GM12878 (cell line): ENCODE data around the gene PDE10A. TPM values are rescaled to one million over a fixed set of nuclear protein-coding genes. Genes with fewer than 3 reads are reported as not detected.

ENCODE experiments used
- ATAC-seq: fragments of 200-7000 bp; cut with Tn5 transposase; 3 replicates; pipeline ENCODE4 v1.9.1; 2020; ENCODE audit warnings: mild to moderate bottlenecking, moderate library complexity
- BruUV-seq: library from RNA; stranded (reverse); fragments of 400-500 nt; replicated peaks from 2 replicates; lab custom pipeline; 2021; lab: Mats Ljungman, UMichigan
- CTCF ChIA-PET: fragments of 300-600 bp; sonication (Branson Sonifier 250); formaldehyde crosslinking; extraction: SDS; loops from one replicate; lab custom pipeline; 2021; ENCODE audit warnings: inconsistent platforms; lab: Yijun Ruan, JAX
- POLR2A ChIA-PET: fragments of 350-600 bp; formaldehyde crosslinking; extraction: SDS; loops from one replicate; lab custom pipeline; 2021; ENCODE audit warnings: inconsistent platforms; lab: Charles Lee
- RAD21 ChIA-PET: fragments of 300-600 bp; sonication (Branson Sonifier 250); formaldehyde crosslinking; loops from one replicate; lab custom pipeline; 2023; ENCODE audit warnings: antibody characterized with exemption; ENCODE audit not compliant: unreplicated experiment; lab: Charles Lee
- SMC1A ChIA-PET: fragments of 300-600 bp; sonication (Branson Sonifier 250); formaldehyde crosslinking; loops from one replicate; lab custom pipeline; 2023; ENCODE audit not compliant: unreplicated experiment, uncharacterized antibody; lab: Charles Lee
- DNase-seq: peaks from one replicate; pipeline ENCODE4 v3.0.0-alpha.2; 2011; ENCODE audit warnings: low read depth, low spot score
- FAIRE-seq: peaks from 3 replicates; lab custom pipeline; 2011; peaks lifted over from hg19 to GRCh38; lab: Jason Lieb, UNC
- H2AFZ ChIP-seq: 2 replicates; pipeline ENCODE4 v1.6.0; 2011; ENCODE audit warnings: low read depth, low read length, control low read depth; ENCODE audit not compliant: control insufficient read depth
- H3K27ac ChIP-seq: 2 replicates; pipeline ENCODE4 v1.5.1; 2011; ENCODE audit warnings: control low read depth; ENCODE audit not compliant: control insufficient read depth, insufficient read depth
- H3K27me3 ChIP-seq, 2 experiments: replicated peaks in 1 of 2; 2 replicates each; pipeline versions ENCODE4 v1.6.0 to v1.6.1; 2011; ENCODE audit warnings: low read length in 1 of 2; ENCODE audit not compliant: control insufficient read depth in 2 of 2, insufficient read depth in 2 of 2
- H3K36me3 ChIP-seq, 2 experiments: 2 replicates each; pipeline ENCODE4 v1.5.1; 2011; ENCODE audit warnings: low read length in 1 of 2; ENCODE audit not compliant: control insufficient read depth in 2 of 2, insufficient read depth in 2 of 2
- H3K4me1 ChIP-seq: 2 replicates; pipeline ENCODE4 v1.6.1; 2011; ENCODE audit warnings: mild to moderate bottlenecking, low read length, moderate library complexity, mixed read lengths; ENCODE audit not compliant: control insufficient read depth, insufficient read depth
- H3K4me2 ChIP-seq: 2 replicates; pipeline ENCODE4 v1.6.0; 2011; ENCODE audit warnings: control low read depth; ENCODE audit not compliant: control insufficient read depth, insufficient read depth
- H3K4me3 ChIP-seq: fragments of 200-600 bp; sonication (generic); 2 replicates; pipeline ENCODE4 v1.5.1; 2016
- H3K79me2 ChIP-seq: 2 replicates; pipeline ENCODE4 v1.6.0; 2011; ENCODE audit warnings: low read length; ENCODE audit not compliant: control insufficient read depth, insufficient read depth
- H3K9ac ChIP-seq: 2 replicates; pipeline ENCODE4 v1.8.0; 2011; ENCODE audit warnings: low read length, control low read depth, mixed read lengths; ENCODE audit not compliant: control insufficient read depth, insufficient read depth
- H3K9me3 ChIP-seq: replicated peaks from 3 replicates; pipeline ENCODE4 v1.5.1; 2011; ENCODE audit warnings: mild to moderate bottlenecking, low read length; ENCODE audit not compliant: control insufficient read depth, insufficient read depth
- H4K20me1 ChIP-seq: 2 replicates; pipeline ENCODE4 v1.6.0; 2011; ENCODE audit not compliant: control insufficient read depth, insufficient read depth
- MEF2A ChIP-seq: IDR thresholded peaks from 2 replicates; pipeline ENCODE4 v1.6.1; 2011; ENCODE audit warnings: low read depth, mild to moderate bottlenecking, low read length, moderate library complexity; ENCODE audit not compliant: insufficient read depth
- MTA2 ChIP-seq: fragments of 450-650 bp; IDR thresholded peaks from 2 replicates; pipeline ENCODE4 v1.6.1; 2016; ENCODE audit warnings: low read depth, mild to moderate bottlenecking, moderate library complexity
- NFXL1 ChIP-seq: fragments of 450-650 bp; IDR thresholded peaks from 2 replicates; pipeline ENCODE4 v1.6.1; 2017; ENCODE audit warnings: antibody characterized with exemption, mild to moderate bottlenecking, borderline replicate concordance
- NR2C2 ChIP-seq: IDR thresholded peaks from 2 replicates; pipeline ENCODE4 v1.6.1; 2011; ENCODE audit warnings: borderline replicate concordance, low read depth; ENCODE audit not compliant: control insufficient read depth, insufficient read length
- SIN3A ChIP-seq: IDR thresholded peaks from 2 replicates; pipeline ENCODE4 v1.6.1; 2012; ENCODE audit warnings: low read depth, low read length, improper control_type of control experiment
- TCF3 ChIP-seq: IDR thresholded peaks from 2 replicates; pipeline ENCODE4 v1.6.1; 2012; ENCODE audit warnings: low read depth, mild to moderate bottlenecking, low read length, borderline replicate concordance; ENCODE audit not compliant: insufficient read depth
- ZBED1 ChIP-seq: IDR thresholded peaks from 2 replicates; pipeline ENCODE4 v1.6.1; 2016; ENCODE audit warnings: borderline replicate concordance
- WGBS: methylation state at CpG from one replicate; pipeline ENCODE4 v1.1.6; 2016; ENCODE audit warnings: low lambda C conversion rate; ENCODE audit not compliant: insufficient replicate concordance, insufficient coverage; ENCODE audit errors: missing lambda C conversion rate; 5-methylcytosine and 5-hydroxymethylcytosine counted together
- in situ Hi-C: fragments of 300-500 bp; cut with MboI; formaldehyde crosslinking; loops from 9 replicates; pipeline ENCODE4 v1.14.3; 2018; ENCODE audit warnings: mixed read lengths
- intact Hi-C: fragments of 100-400 bp; cut with micrococcal nuclease; formaldehyde crosslinking; loops from one replicate; pipeline ENCODE4 v1.14.2; 2022; ENCODE audit not compliant: unreplicated experiment
- polyA plus RNA-seq, 11 experiments: library from polyadenylated mRNA; depleted of rRNA in 4 of 11; unstranded in 6 of 11; stranded (reverse) in 5 of 11; fragments of >200 nt; fragmentation: Nextera tagmentation in 4 of 11; fragmentation: Illumina TruSeq in 1 of 11; extraction: Ambion mirVana in 4 of 11; extraction: Trizol in 1 of 11; gene quantifications; 1 replicate in 1 of 11; 2 replicates in 10 of 11; pipeline versions ENCODE4 v1.2.1 to v1.2.3, GENCODE V29; 2011 to 2016; ENCODE audit warnings: inconsistent platforms in 2 of 11, missing spikeins in 2 of 11, low read depth in 1 of 11
- total RNA-seq, 4 experiments: library from RNA; depleted of rRNA in 3 of 4; stranded (reverse); fragments of >200 nt in 3 of 4; fragmentation: Illumina TruSeq in 1 of 4; extraction: Trizol in 1 of 4; gene quantifications; 2 replicates each; pipeline versions ENCODE4 v1.2.1 to v1.2.3, GENCODE V29; 2013 to 2021
- TF ChIP-seq, protein P1 (sequence below): fragments of 450-650 bp; IDR thresholded peaks from 2 replicates; pipeline ENCODE4 v1.6.1; 2018; ENCODE audit warnings: mild to moderate bottlenecking, low read depth, moderate library complexity; ENCODE audit not compliant: partially characterized antibody
- TF ChIP-seq, protein P2 (sequence below): fragments of 450-650 bp; formaldehyde crosslinking; IDR thresholded peaks from 2 replicates; pipeline ENCODE4 v1.4.0; 2020; ENCODE audit warnings: mild to moderate bottlenecking, moderate library complexity

Gene PDE10A
- total and polyA plus RNA-seq, 10 of the 15 experiments (the other 5 are each of a cell fraction or from before 2014, with no cell fraction given) = under 0.01 to 1.3 (median 0.03) TPM; not detected in 2

DNA sequence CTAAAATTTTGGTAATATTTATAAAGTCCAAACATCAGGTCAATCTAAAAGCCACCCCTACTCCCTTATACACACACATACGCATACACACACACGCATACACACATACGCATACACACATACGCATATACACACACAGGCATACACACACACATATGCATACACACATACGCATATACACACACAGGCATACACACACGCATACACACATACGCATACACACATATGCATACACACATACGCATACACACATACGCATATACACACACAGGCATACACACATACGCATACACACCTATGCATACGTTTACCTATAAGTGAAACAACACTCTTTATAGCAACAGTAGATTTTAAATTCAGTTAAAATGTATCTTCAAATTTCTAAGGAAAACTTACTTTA is 240.8 kb downstream of the PDE10A start:
- in situ Hi-C loops = no loop called here
- no peaks in the 10 kb centered on the region for H3K36me3 ChIP-seq
- no peak overlapping the region for H3K4me3 ChIP-seq
- no peak overlapping the region for H2AFZ ChIP-seq
- FAIRE-seq (no peak), ATAC-seq (no peak), DNase-seq (no peak)
- SMC1A ChIA-PET = no interaction called here
- no peaks in the 10 kb centered on the region for H3K79me2 ChIP-seq
- H3K4me1 ChIP-seq = no peaks in the 10 kb centered on the region
- no TSS peak for BruUV-seq
- intact Hi-C loops = no loop called here
- POLR2A ChIA-PET = no interaction called here
- H3K27ac ChIP-seq = no peak overlapping the region
- H3K9ac ChIP-seq = no peak overlapping the region
- 80% methylated on average over 11 of the region's 11 CpGs for WGBS
- CTCF ChIA-PET = no interaction called here
- no peaks in the 10 kb centered on the region for H4K20me1 ChIP-seq
- H3K27me3 ChIP-seq = no peaks in the 10 kb centered on the region
- TF ChIP-seq MTA2 (no peak), ZBED1 (no peak), NR2C2 (no peak), NFXL1 (no peak), MEF2A (no peak), TCF3 (no peak), SIN3A (no peak)
- TF ChIP-seq, protein P1, sequence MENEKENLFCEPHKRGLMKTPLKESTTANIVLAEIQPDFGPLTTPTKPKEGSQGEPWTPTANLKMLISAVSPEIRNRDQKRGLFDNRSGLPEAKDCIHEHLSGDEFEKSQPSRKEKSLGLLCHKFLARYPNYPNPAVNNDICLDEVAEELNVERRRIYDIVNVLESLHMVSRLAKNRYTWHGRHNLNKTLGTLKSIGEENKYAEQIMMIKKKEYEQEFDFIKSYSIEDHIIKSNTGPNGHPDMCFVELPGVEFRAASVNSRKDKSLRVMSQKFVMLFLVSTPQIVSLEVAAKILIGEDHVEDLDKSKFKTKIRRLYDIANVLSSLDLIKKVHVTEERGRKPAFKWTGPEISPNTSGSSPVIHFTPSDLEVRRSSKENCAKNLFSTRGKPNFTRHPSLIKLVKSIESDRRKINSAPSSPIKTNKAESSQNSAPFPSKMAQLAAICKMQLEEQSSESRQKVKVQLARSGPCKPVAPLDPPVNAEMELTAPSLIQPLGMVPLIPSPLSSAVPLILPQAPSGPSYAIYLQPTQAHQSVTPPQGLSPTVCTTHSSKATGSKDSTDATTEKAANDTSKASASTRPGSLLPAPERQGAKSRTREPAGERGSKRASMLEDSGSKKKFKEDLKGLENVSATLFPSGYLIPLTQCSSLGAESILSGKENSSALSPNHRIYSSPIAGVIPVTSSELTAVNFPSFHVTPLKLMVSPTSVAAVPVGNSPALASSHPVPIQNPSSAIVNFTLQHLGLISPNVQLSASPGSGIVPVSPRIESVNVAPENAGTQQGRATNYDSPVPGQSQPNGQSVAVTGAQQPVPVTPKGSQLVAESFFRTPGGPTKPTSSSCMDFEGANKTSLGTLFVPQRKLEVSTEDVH = no peak
- TF ChIP-seq, protein P2, sequence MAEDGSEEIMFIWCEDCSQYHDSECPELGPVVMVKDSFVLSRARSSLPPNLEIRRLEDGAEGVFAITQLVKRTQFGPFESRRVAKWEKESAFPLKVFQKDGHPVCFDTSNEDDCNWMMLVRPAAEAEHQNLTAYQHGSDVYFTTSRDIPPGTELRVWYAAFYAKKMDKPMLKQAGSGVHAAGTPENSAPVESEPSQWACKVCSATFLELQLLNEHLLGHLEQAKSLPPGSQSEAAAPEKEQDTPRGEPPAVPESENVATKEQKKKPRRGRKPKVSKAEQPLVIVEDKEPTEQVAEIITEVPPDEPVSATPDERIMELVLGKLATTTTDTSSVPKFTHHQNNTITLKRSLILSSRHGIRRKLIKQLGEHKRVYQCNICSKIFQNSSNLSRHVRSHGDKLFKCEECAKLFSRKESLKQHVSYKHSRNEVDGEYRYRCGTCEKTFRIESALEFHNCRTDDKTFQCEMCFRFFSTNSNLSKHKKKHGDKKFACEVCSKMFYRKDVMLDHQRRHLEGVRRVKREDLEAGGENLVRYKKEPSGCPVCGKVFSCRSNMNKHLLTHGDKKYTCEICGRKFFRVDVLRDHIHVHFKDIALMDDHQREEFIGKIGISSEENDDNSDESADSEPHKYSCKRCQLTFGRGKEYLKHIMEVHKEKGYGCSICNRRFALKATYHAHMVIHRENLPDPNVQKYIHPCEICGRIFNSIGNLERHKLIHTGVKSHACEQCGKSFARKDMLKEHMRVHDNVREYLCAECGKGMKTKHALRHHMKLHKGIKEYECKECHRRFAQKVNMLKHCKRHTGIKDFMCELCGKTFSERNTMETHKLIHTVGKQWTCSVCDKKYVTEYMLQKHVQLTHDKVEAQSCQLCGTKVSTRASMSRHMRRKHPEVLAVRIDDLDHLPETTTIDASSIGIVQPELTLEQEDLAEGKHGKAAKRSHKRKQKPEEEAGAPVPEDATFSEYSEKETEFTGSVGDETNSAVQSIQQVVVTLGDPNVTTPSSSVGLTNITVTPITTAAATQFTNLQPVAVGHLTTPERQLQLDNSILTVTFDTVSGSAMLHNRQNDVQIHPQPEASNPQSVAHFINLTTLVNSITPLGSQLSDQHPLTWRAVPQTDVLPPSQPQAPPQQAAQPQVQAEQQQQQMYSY (CRISPR knock-in tag) = no peak
- H3K9me3 ChIP-seq = no peaks in the 10 kb centered on the region
- no peak overlapping the region for H3K4me2 ChIP-seq
- RAD21 ChIA-PET = no interaction called here
